ENCODE measurements around the gene RTP5.

Gene RTP5

GRCh38 chr2:241834527-241835210 lies 34.9 kb upstream of the RTP5 start:
- no peaks in the 10 kb centered on the region for H3K9me3 ChIP-seq (ENCODE audit: severe bottlenecking)
- no peak for TF ChIP-seq CTCF (IDR thresholded peaks at IDR 0.05; ENCODE audit: poor library complexity, severe bottlenecking)
- ATAC-seq (ENCODE audit: low read depth) (no peak), DNase-seq (ENCODE audit: low spot score) (no peak)
- no peaks in the 10 kb centered on the region for H3K27me3 ChIP-seq (ENCODE audit: insufficient read depth, poor library complexity, severe bottlenecking)
- no peaks in the 10 kb centered on the region for H3K4me1 ChIP-seq (ENCODE audit: insufficient read depth, poor library complexity, severe bottlenecking)
- H3K36me3 ChIP-seq (ENCODE audit: low read depth), result no peaks in the 10 kb centered on the region
- H3K4me3 ChIP-seq (ENCODE audit: severe bottlenecking), result no peak overlapping the region
- no peak overlapping the region for H3K27ac ChIP-seq (ENCODE audit: poor library complexity, severe bottlenecking)

DNA sequence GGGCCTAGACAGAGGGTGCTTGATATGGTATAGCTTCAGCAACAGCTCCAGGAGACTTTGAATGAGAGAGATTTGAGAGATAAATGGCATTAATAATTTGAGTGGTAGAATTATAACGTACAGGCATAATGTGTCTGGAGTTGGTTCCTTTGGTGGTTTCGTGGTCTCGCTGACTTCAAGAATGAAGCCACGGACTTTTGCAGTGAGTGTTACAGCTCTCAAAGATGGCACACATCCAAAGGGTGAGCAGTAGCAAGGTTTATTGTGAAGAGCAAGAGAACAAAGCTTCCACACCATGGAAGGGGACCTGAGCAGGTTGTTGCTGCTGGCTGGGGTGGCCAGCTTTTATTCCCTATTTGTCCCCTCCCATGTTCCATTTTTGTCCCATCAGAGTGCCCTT lies 33.9 kb upstream of the RTP5 start:
- Histone ChIP-seq H3K4me3 (ENCODE audit: severe bottlenecking) (no peak overlapping the region), H3K9me3 (ENCODE audit: severe bottlenecking) (no peaks in the 10 kb centered on the region), H3K27me3 (ENCODE audit: insufficient read depth, poor library complexity, severe bottlenecking) (no peaks in the 10 kb centered on the region), H3K27ac (ENCODE audit: poor library complexity, severe bottlenecking) (no peak overlapping the region), H3K4me1 (ENCODE audit: insufficient read depth, poor library complexity, severe bottlenecking) (no peaks in the 10 kb centered on the region), H3K36me3 (ENCODE audit: low read depth) (no peaks in the 10 kb centered on the region)
- no peak for TF ChIP-seq CTCF (IDR thresholded peaks at IDR 0.05; ENCODE audit: poor library complexity, severe bottlenecking)
- ATAC-seq (ENCODE audit: low read depth), result no peak
- DNase-seq (ENCODE audit: low spot score), result no peak

DNA sequence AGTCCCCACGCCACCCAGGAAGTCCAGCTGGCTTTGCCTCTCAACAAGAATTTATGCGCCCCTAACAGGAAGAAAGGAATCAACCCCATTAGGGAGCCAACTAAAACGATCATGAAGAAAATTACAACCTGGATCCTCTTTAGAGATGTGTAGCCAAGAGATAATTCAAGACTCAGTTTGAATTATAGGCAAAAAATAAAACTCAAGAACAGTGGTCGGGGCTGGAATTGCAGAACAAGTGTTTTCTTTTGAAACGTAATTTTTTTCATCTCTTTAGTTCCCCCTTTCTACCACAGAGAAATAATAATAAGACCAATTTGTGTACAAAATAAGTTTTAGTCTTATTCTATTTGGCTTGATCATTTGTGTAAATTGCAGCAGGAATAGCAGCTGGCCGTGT lies 33.2 kb upstream of the RTP5 start:
- no peak for TF ChIP-seq CTCF (IDR thresholded peaks at IDR 0.05; ENCODE audit: poor library complexity, severe bottlenecking)
- no peak overlapping the region for H3K27ac ChIP-seq (ENCODE audit: poor library complexity, severe bottlenecking)
- H3K9me3 ChIP-seq (ENCODE audit: severe bottlenecking), result no peaks in the 10 kb centered on the region
- H3K4me1 ChIP-seq (ENCODE audit: insufficient read depth, poor library complexity, severe bottlenecking), result no peaks in the 10 kb centered on the region
- DNase-seq (ENCODE audit: low spot score) (no peak), ATAC-seq (ENCODE audit: low read depth) (no peak)
- no peaks in the 10 kb centered on the region for H3K36me3 ChIP-seq (ENCODE audit: low read depth)
- no peak overlapping the region for H3K4me3 ChIP-seq (ENCODE audit: severe bottlenecking)
- H3K27me3 ChIP-seq (ENCODE audit: insufficient read depth, poor library complexity, severe bottlenecking), result no peaks in the 10 kb centered on the region

DNA sequence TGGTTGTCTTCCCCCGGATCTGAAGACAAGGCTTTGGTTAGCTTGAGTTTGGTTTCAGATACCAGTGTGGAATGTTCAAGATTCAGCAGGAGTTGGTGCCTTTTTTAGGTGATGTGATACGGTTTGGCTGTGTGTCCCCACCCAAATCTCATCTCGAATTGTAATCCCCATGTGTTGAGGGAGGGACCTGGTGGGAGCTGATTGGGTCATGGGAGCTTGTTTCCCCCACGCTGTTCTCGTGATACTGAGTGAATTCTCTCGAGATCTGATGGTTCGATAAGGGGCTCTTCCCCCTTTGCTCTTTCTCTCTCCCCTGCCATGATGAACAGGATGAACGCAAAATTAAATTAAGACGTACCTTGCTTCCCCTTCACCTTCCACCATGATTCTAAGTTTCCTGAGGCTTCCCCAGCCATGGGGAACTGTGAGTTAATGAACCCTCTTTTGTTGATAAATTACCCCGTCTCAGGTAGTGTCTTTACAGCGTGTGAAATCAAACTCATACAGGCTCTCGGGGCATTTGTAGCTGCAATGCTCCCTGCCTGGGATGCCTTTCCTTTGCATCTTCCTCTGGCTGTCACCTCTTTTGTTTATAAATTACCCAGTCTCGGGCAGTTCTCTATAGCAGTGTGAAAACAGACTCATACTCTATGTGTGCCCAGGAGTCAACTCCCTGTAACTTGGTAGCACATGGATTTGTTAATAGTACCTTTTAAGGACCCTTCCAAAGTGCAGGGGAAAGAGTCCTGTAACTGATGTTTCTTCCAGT lies 32.1 kb upstream of the RTP5 start:
- Histone ChIP-seq H3K4me1 (ENCODE audit: insufficient read depth, poor library complexity, severe bottlenecking) (no peaks in the 10 kb centered on the region), H3K27me3 (ENCODE audit: insufficient read depth, poor library complexity, severe bottlenecking) (no peaks in the 10 kb centered on the region), H3K36me3 (ENCODE audit: low read depth) (no peaks in the 10 kb centered on the region), H3K27ac (ENCODE audit: poor library complexity, severe bottlenecking) (no peak overlapping the region), H3K9me3 (ENCODE audit: severe bottlenecking) (no peaks in the 10 kb centered on the region), H3K4me3 (ENCODE audit: severe bottlenecking) (no peak overlapping the region)
- ATAC-seq (ENCODE audit: low read depth), result no peak
- TF ChIP-seq CTCF (IDR thresholded peaks at IDR 0.05; ENCODE audit: poor library complexity, severe bottlenecking), result no peak
- no peak for DNase-seq (ENCODE audit: low spot score)

All from RWPE2 (cell line).